HG03558 (cell line): Measurements from ENCODE around the gene LAMC3.
"Not testable (repeated sequence)": the region's sequence is repeated elsewhere in the genome, so short reads cannot be mapped to it uniquely, and the experiment has no call there.

Experiments
- ATAC-seq: cut with Tn5 transposase; IDR thresholded peaks from one replicate; pipeline ENCODE4 v1.9.1; 2021; ENCODE audit warnings: moderate number of reproducible peaks; ENCODE audit not compliant: unreplicated experiment; ENCODE audit errors: extremely low read depth

The LAMC3 gene

GRCh38 chr9:130990306-130990977, 18.5 kb upstream of the LAMC3 start:
- no peak for ATAC-seq

- no peak for ATAC-seq
Measured at GRCh38 chr9:130990978-130991777, 17.8 kb upstream of the LAMC3 start.

- ATAC-seq, result no peak
Measured at GRCh38 chr9:130991778-130992681, 16.9 kb upstream of the LAMC3 start.

GRCh38 chr9:130992682-130993032, 16.3 kb upstream of the LAMC3 start:
- no peak for ATAC-seq

GRCh38 chr9:130993303-130994030, 15.5 kb upstream of the LAMC3 start:
- ATAC-seq, result no peak

- ATAC-seq, result no peak
Measured at GRCh38 chr9:130994135-130995085, 14.6 kb upstream of the LAMC3 start.

GRCh38 chr9:130995086-130996011, 13.6 kb upstream of the LAMC3 start:
- no peak for ATAC-seq

- ATAC-seq, result no peak
Measured at GRCh38 chr9:130996205-130996604, 12.8 kb upstream of the LAMC3 start.

GRCh38 chr9:130996676-130997394, 12.1 kb upstream of the LAMC3 start:
- ATAC-seq, result no peak

- ATAC-seq, result no peak
Measured at GRCh38 chr9:130997395-130997684, 11.6 kb upstream of the LAMC3 start.

GRCh38 chr9:130997925-130998596, 10.9 kb upstream of the LAMC3 start:
- no peak for ATAC-seq

GRCh38 chr9:130998597-130999244, 10.3 kb upstream of the LAMC3 start:
- no peak for ATAC-seq

GRCh38 chr9:130999245-130999623, 9.7 kb upstream of the LAMC3 start:
- ATAC-seq, result no peak

GRCh38 chr9:131000526-131000925, 8.4 kb upstream of the LAMC3 start:
- ATAC-seq, result not testable (repeated sequence)

- ATAC-seq, result no peak
Measured at GRCh38 chr9:131001021-131001420, 8.0 kb upstream of the LAMC3 start.

- ATAC-seq, result no peak
Measured at GRCh38 chr9:131001990-131002389, 7.0 kb upstream of the LAMC3 start.

- no peak for ATAC-seq
Measured at GRCh38 chr9:131006601-131007000, 2.4 kb upstream of the LAMC3 start.
